HG03039 (cell line): ENCODE data around the gene STPG4.

Source experiments
- ATAC-seq: cut with Tn5 transposase; IDR thresholded peaks from one replicate; pipeline ENCODE4 v1.9.1; 2021; ENCODE audit warnings: mild to moderate bottlenecking, moderate library complexity; ENCODE audit not compliant: unreplicated experiment

Gene STPG4

GRCh38 chr2:47073641-47074040, 81.5 kb downstream of the STPG4 start:
- ATAC-seq = no peak

GRCh38 chr2:47073217-47073616, 81.9 kb downstream of the STPG4 start:
- no peak for ATAC-seq

DNA sequence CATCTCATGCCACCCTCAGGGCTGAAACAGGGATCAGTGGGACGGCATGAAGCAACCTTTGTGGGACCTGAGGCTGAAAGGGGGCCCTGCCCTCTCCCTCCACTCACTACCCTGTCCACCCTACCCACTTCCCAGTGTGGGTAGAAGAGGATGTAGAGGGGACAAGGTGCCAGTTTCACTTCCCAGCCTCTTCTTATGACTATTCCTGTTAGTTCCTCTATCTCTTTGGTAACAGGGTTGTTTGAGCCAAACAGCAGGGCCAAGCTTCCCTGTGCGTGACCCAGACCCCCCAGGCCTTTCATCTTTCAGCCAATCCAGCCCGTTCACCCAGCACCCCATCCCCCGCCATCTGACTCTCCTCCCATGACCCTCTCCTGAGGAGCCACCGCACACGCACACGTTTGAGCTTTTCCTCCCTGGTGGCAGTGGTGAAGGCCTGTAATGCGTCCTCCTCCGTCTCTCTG, 82.3 kb downstream of the STPG4 start:
- ATAC-seq = no peak

DNA sequence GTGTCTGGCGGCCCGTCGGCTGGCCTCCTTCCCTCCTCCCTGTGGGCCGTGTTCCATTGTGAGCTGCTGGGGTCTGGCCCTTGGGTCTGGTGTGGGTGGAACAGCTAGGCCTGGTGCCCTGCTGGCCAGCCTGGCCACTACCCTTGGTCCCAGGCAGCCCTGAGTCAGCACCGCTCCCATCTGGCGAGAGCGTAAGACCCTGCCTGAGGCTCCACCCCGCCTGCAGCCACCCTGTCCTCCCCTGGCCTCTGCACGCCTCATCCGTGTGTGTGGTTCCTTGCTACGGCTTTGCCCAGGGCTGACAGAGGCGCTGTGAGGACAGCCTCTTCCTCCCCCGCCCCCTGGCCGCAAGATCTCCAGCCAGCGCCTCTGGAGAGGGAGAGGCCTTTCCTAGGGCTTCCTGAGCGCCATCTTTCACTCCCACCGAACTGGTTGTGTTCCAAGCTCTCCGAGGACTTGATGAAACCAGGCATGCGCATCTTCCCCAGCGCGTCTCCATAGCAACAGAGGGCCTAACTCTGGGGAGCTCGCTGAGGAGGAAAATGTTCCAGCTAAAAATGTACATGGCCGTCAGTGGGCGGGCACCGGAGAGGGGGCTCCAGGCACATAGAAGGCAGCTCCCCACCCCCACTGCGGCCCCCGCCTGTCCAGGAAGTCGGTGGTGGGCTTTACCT, 83.0 kb downstream of the STPG4 start:
- ATAC-seq = no peak

GRCh38 chr2:47070920-47071824, 83.9 kb downstream of the STPG4 start:
- ATAC-seq = peak; percentile 63

DNA sequence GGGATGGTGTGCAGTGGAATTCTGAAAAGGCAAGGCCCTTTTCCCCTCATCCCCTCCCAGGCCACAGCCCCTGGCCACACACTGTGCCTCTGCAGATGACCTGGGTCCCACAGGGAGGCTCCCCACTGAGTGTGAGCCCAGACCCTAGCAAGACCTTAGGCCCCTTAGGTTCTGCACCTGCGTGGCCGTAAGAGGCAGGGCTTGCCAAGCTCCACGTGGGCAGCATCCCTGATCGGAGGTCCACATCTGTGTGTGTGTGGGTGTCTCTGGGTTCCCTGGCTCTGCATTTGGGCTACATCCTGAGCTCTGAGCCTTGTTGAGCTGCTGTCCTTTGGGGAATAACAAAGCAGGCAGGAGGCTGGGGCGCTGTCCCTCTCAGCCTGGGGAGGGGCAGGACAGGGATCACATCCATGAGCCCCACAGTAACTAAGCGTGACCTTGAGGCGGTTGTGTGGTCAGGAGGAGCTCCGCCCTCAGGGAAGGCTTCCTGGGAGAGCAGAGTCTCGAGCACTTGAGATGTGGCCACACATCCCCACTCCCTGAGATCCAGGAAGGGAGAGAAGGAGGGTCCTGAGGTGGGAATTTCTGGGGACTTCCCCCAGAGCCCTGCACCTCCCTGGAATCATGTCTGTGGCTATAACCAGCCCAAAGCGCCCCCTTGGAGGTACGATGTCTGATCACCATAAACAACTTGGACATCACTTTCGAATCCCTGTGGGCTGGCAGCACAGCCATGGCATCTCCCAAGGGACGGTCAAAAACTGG, 84.8 kb downstream of the STPG4 start:
- no peak for ATAC-seq

- ATAC-seq = no peak
These were observed 85.4 kb downstream of the STPG4 start for GRCh38 chr2:47069628-47070154.

DNA sequence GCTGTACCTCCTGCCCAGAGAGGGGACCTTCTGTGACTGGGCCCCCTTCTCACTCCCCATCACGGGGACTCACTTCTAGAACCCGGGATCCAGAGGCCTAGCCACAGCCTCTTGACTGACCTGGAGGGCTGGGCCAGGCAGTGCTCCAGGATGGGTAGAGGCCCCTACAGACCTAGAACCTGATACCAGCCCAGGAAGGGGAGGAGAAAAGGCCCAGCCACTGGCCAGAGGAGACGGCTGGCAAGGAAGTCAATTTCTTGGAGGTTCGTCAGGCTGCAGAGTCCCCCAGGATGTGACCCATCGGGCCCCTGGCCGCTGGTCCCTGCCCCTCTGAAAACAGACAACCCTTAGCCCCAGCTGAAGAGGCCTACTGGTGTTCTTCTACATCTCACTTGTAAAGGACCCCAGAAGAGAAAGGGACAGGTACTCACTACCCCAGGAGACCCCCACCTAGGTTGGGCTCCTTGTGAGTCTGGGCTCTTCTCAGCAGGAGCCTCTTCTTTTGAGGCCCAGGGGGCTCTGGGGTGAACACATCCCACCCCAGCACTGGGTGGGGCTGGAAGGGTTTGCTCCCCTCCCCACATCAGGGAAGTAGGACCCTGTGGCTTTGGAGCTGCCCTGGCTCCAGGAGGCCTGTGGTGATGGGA, 86.0 kb downstream of the STPG4 start:
- no peak for ATAC-seq

- ATAC-seq = no peak
These were observed 87.2 kb downstream of the STPG4 start for GRCh38 chr2:47067788-47068407.

- no peak for ATAC-seq
These were observed 89.2 kb downstream of the STPG4 start for GRCh38 chr2:47065771-47066380.

- no peak for ATAC-seq
These were observed 89.8 kb downstream of the STPG4 start for GRCh38 chr2:47065343-47065742.

- ATAC-seq = no peak
These were observed 91.0 kb downstream of the STPG4 start for GRCh38 chr2:47064106-47064505.

GRCh38 chr2:47063538-47063930, 91.6 kb downstream of the STPG4 start:
- ATAC-seq = no peak

DNA sequence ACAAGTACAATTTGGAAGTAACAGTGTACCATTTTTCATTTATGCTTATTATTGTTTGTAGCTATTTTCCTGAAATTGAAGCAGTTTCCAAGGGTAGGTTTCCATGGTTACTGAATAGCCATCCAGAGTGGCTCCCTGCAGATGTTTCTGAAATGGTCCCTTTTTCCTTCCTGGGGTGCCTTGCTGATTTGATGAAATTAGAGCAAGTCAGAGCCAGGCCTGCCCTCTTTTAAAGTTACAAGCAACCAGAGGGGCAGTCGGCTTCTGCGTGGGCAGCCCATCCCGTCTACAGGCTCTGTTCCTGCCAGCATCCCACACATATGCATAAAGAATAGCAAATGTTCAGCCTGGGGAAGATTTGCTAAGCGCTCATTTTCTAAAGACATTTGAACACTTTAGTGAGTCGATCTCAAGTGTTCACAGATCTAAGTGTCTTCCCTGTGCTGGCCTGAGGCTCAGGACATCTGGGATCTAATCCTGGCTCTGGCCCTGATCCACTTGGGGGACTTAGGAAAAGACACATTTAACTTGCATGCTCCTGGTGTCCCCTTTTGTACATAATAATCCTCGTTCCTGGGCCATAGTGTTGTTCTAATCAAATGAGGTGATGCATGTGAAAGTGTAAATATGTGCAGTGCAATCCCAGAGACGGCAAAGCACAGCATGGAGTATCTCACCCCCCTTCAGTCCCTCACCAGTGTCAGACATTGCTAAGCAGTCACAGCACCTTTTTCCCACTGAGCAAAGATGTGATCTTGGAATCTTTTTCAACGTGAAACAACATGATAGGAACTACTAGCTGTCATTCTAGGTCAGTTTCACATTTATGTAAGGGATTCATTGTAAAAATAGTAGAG, 92.2 kb downstream of the STPG4 start:
- no peak for ATAC-seq

GRCh38 chr2:47061944-47062678, 93.0 kb downstream of the STPG4 start:
- ATAC-seq = no peak

- ATAC-seq = no peak
These were observed 94.4 kb downstream of the STPG4 start for GRCh38 chr2:47060652-47061170.

- ATAC-seq = no peak
These were observed 96.8 kb downstream of the STPG4 start for GRCh38 chr2:47058003-47058931.
